Keratinocyte (primary cell): Measurements from ENCODE around the gene ALOX15. TPM values are rescaled to one million over a fixed set of nuclear protein-coding genes. Genes with fewer than 3 reads are reported as not detected.
"Not testable (repeated sequence)": the region's sequence is repeated elsewhere in the genome, so short reads cannot be mapped to it uniquely, and the experiment has no call there.

Source experiments
- DNase-seq: peaks from one replicate; pipeline ENCODE4 v3.0.0-alpha.2; 2011; ENCODE audit warnings: low read depth, missing footprints, low spot score
- FAIRE-seq: peaks from 2 replicates; lab custom pipeline; 2011; peaks lifted over from hg19 to GRCh38; lab: Jason Lieb, UNC
- H2AFZ ChIP-seq: 2 replicates; pipeline ENCODE4 v1.6.0; 2012; ENCODE audit warnings: low read length, control low read depth, inconsistent platforms; ENCODE audit not compliant: control insufficient read depth
- H3K27ac ChIP-seq: 2 replicates; pipeline ENCODE4 v1.5.1; 2011; ENCODE audit warnings: low read length; ENCODE audit not compliant: control insufficient read depth, insufficient read depth
- H3K27me3 ChIP-seq: 3 replicates; pipeline ENCODE4 v1.6.0; 2011; ENCODE audit warnings: low read length; ENCODE audit not compliant: control insufficient read depth, insufficient read depth; ENCODE audit errors: extremely low read depth
- H3K36me3 ChIP-seq, 2 experiments: 2 replicates in 1 of 2; 3 replicates in 1 of 2; pipeline ENCODE4 v1.5.1; 2011; ENCODE audit warnings: low read length in 2 of 2, mild to moderate bottlenecking in 1 of 2; ENCODE audit not compliant: control insufficient read depth in 2 of 2, insufficient read depth in 2 of 2; ENCODE audit errors: extremely low read depth in 1 of 2
- H3K4me1 ChIP-seq: 3 replicates; pipeline ENCODE4 v1.5.1; 2011; ENCODE audit warnings: low read length; ENCODE audit not compliant: control insufficient read depth, insufficient read depth; ENCODE audit errors: extremely low read depth
- H3K4me2 ChIP-seq: 3 replicates; pipeline ENCODE4 v1.6.0; 2011; ENCODE audit warnings: low read depth, low read length; ENCODE audit not compliant: control insufficient read depth, insufficient read depth; ENCODE audit errors: extremely low read depth
- H3K4me3 ChIP-seq, 3 experiments: fragments of 200-600 bp in 1 of 3; sonication (generic) in 1 of 3; 2 replicates in 2 of 3; 3 replicates in 1 of 3; pipeline ENCODE4 v1.5.1; 2011 to 2016; ENCODE audit warnings: low read length in 3 of 3, mild to moderate bottlenecking in 3 of 3, control low read depth in 2 of 3, inconsistent platforms in 1 of 3, low read depth in 1 of 3, mixed read lengths in 1 of 3, mixed run types in 1 of 3, moderate library complexity in 1 of 3; ENCODE audit not compliant: control insufficient read depth in 2 of 3, insufficient read depth in 2 of 3; ENCODE audit errors: extremely low read depth in 1 of 3
- H3K79me2 ChIP-seq: 2 replicates; pipeline ENCODE4 v1.6.0; 2012; ENCODE audit warnings: low read length; ENCODE audit not compliant: control insufficient read depth, insufficient read depth
- H3K9ac ChIP-seq: 3 replicates; pipeline ENCODE4 v1.6.0; 2011; ENCODE audit warnings: low read length; ENCODE audit not compliant: control insufficient read depth, insufficient read depth; ENCODE audit errors: extremely low read depth
- H3K9me1 ChIP-seq: 3 replicates; pipeline ENCODE4 v1.6.0; 2011; ENCODE audit warnings: low read length; ENCODE audit not compliant: control insufficient read depth, insufficient read depth; ENCODE audit errors: extremely low read depth
- H3K9me3 ChIP-seq: 2 replicates; pipeline ENCODE4 v1.5.1; 2012; ENCODE audit warnings: low read depth, low read length; ENCODE audit not compliant: control insufficient read depth
- H4K20me1 ChIP-seq: 3 replicates; pipeline ENCODE4 v1.6.0; 2011; ENCODE audit warnings: low read length; ENCODE audit not compliant: control insufficient read depth, insufficient read depth; ENCODE audit errors: extremely low read depth
- CTCF ChIP-seq, 3 experiments: IDR thresholded peaks in 1 of 3; conservative IDR thresholded peaks in 1 of 3; optimal IDR thresholded peaks in 1 of 3; 2 replicates in 2 of 3; 3 replicates in 1 of 3; pipeline versions ENCODE3 to v1.5.1; 2011; ENCODE audit warnings: low read length in 3 of 3, mild to moderate bottlenecking in 3 of 3, moderate library complexity in 2 of 3, control low read depth in 1 of 3, inconsistent platforms in 1 of 3; ENCODE audit not compliant: insufficient read depth in 2 of 3; ENCODE audit errors: extremely low read depth in 1 of 3
- EZH2 ChIP-seq: IDR thresholded peaks from one replicate; pipeline ENCODE4 v1.6.1; 2012; ENCODE audit warnings: inconsistent platforms, mild to moderate bottlenecking, low read length, moderate library complexity
- dilution Hi-C: fragments of 300-500 bp; cut with MboI; formaldehyde crosslinking; loops from one replicate; pipeline ENCODE4 v1.7.0; 2020; ENCODE audit warnings: low sequenced_read_pairs; ENCODE audit not compliant: extremely low pct_ligation_motif_present
- polyA plus RNA-seq, 5 experiments: library from polyadenylated mRNA; depleted of rRNA in 3 of 5; stranded (reverse) in 3 of 5; stranded (forward) in 1 of 5; unstranded in 1 of 5; fragments of >200 nt; gene quantifications; 1 replicate in 1 of 5; 2 replicates in 3 of 5; 3 replicates in 1 of 5; pipeline versions ENCODE4 v1.2.1 to v1.2.3, GENCODE V29; 2011 to 2012; ENCODE audit warnings: missing spikeins in 2 of 5, low read depth in 1 of 5, low replicate concordance in 1 of 5

The ALOX15 gene
- polyA plus RNA-seq, 1 donor (not counting 4 experiments of a cell fraction or from before 2014, with no cell fraction given): 0.04 TPM

- no peak for FAIRE-seq
- dilution Hi-C loops: no loop called here
- H3K4me2 ChIP-seq: no peak overlapping the region
Observed at GRCh38 chr17:4597975-4598374, 43.5 kb downstream of the ALOX15 start.

GRCh38 chr17:4596636-4597380 lies 44.7 kb downstream of the ALOX15 start:
- Histone ChIP-seq H3K4me2 (no peak overlapping the region), H3K4me1 (no peaks in the 10 kb centered on the region), H3K36me3 (no peaks in the 10 kb centered on the region), H3K4me3 (no peak overlapping the region), H3K9me1 (no peaks in the 10 kb centered on the region), H2AFZ (no peak overlapping the region), H3K27ac (no peak overlapping the region), H3K27me3 (peaks cover 18% of the 10 kb centered on the region), H3K9me3 (no peaks in the 10 kb centered on the region), H4K20me1 (no peaks in the 10 kb centered on the region), H3K79me2 (no peaks in the 10 kb centered on the region), H3K9ac (no peak overlapping the region)
- FAIRE-seq: no peak
- no peak for TF ChIP-seq EZH2
- no peak for TF ChIP-seq CTCF (optimal IDR thresholded peaks at IDR 0.05 in 1 of 3, IDR thresholded peaks at IDR 0.05 in 1 of 3, conservative IDR thresholded peaks at IDR 0.05 in 1 of 3; ENCODE audit: extremely low read depth in 1 of 3, insufficient read depth in 2 of 3, low read length in 3 of 3)
- dilution Hi-C loops: no loop called here
- no peak for DNase-seq

More at GRCh38 chr17:4597975-4598374, 43.5 kb downstream of the ALOX15 start:
- Histone ChIP-seq H3K27ac (no peak overlapping the region), H3K27me3 (peaks cover 17% of the 10 kb centered on the region), H4K20me1 (no peaks in the 10 kb centered on the region), H3K36me3 (no peaks in the 10 kb centered on the region), H3K9me1 (no peaks in the 10 kb centered on the region), H2AFZ (no peak overlapping the region), H3K4me3 (no peak overlapping the region), H3K9ac (no peak overlapping the region), H3K79me2 (no peaks in the 10 kb centered on the region), H3K9me3 (no peaks in the 10 kb centered on the region), H3K4me1 (no peaks in the 10 kb centered on the region)
- no peak for DNase-seq
- no peak for TF ChIP-seq EZH2
- no peak for TF ChIP-seq CTCF (optimal IDR thresholded peaks at IDR 0.05 in 1 of 3, IDR thresholded peaks at IDR 0.05 in 1 of 3, conservative IDR thresholded peaks at IDR 0.05 in 1 of 3; ENCODE audit: extremely low read depth in 1 of 3, insufficient read depth in 2 of 3, low read length in 3 of 3)

GRCh38 chr17:4595685-4596342 lies 45.7 kb downstream of the ALOX15 start:
- H3K36me3 ChIP-seq, H3K4me1 ChIP-seq, H2AFZ ChIP-seq, H3K4me2 ChIP-seq, H4K20me1 ChIP-seq, H3K4me3 ChIP-seq, H3K9me3 ChIP-seq, H3K9ac ChIP-seq, DNase-seq, H3K79me2 ChIP-seq, dilution Hi-C loops, H3K9me1 ChIP-seq, FAIRE-seq, H3K27ac ChIP-seq: not testable (repeated sequence)
- H3K27me3 ChIP-seq: peaks cover 27% of the 10 kb centered on the region
